Esophagus squamous epithelium (tissue), 4 donors: ENCODE results near the gene ABCA9.

Source experiments
- POLR2A ChIP-seq, 4 donors: fragments of 450-650 bp; IDR thresholded peaks; one replicate each; pipeline ENCODE4 v1.6.1; 2017; ENCODE audit warnings: antibody characterized with exemption in 4 of 4, mild to moderate bottlenecking in 4 of 4, moderate library complexity in 3 of 4
- TF ChIP-seq, protein P1 (sequence below), 6 experiments: fragments of 450-650 bp in 4 of 6; fragments of 200-600 bp in 2 of 6; sonication (generic) in 2 of 6; IDR thresholded peaks; one replicate each; pipeline ENCODE4 v1.5.1; 2016 to 2019; ENCODE audit warnings: antibody characterized with exemption in 6 of 6, mild to moderate bottlenecking in 4 of 6, moderate library complexity in 4 of 6

- TF ChIP-seq POLR2A (IDR thresholded peaks at IDR 0.05), result no peak
- TF ChIP-seq, protein P1, sequence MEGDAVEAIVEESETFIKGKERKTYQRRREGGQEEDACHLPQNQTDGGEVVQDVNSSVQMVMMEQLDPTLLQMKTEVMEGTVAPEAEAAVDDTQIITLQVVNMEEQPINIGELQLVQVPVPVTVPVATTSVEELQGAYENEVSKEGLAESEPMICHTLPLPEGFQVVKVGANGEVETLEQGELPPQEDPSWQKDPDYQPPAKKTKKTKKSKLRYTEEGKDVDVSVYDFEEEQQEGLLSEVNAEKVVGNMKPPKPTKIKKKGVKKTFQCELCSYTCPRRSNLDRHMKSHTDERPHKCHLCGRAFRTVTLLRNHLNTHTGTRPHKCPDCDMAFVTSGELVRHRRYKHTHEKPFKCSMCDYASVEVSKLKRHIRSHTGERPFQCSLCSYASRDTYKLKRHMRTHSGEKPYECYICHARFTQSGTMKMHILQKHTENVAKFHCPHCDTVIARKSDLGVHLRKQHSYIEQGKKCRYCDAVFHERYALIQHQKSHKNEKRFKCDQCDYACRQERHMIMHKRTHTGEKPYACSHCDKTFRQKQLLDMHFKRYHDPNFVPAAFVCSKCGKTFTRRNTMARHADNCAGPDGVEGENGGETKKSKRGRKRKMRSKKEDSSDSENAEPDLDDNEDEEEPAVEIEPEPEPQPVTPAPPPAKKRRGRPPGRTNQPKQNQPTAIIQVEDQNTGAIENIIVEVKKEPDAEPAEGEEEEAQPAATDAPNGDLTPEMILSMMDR (IDR thresholded peaks at IDR 0.05), result no peak
Measured at GRCh38 chr17:68981288-68981687, 79.4 kb downstream of the ABCA9 start.
